SK-N-MC (cell line): ENCODE results near the gene TMEM213.

Source experiments
- EZH2 ChIP-seq: fragments of 200-600 bp; sonication (generic); IDR thresholded peaks from one replicate; pipeline ENCODE4 v1.6.1; 2017; ENCODE audit warnings: antibody characterized with exemption
- POLR2AphosphoS5 ChIP-seq: IDR thresholded peaks from 2 replicates; pipeline ENCODE4 v1.6.1; 2012; ENCODE audit warnings: mild to moderate bottlenecking, low read depth, low read length, borderline replicate concordance

DNA sequence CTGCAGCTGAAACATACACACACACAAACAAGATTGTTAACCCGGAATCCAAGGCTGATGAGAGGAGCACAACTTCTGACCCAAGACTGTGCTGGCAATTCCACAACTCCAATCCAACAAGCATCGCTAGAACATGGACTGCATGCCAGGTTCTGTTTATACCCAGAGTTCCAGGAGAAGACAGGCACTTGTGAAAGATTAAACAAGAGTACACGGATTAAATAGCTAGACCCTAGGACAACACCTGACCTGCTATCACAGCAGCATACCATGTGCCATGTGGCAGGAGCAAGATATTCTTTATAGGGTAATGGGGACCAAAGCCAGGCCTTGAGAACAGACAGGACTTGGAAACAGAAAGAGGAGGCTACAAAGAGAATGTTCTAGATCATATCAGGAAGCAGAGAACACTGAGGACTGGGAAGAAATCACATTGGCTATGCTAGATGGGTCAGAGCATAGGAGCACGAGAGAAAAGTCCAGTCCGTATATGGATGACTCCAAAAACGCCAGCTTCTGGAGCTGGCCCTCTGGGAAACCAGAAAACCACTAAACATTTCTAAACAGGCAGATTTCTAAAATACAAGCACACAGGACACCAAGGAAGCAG, 83.9 kb downstream of the TMEM213 start:
- TF ChIP-seq EZH2, result no peak
- TF ChIP-seq POLR2AphosphoS5, result no peak
